ENCODE data around the gene TUBGCP2.

DNA sequence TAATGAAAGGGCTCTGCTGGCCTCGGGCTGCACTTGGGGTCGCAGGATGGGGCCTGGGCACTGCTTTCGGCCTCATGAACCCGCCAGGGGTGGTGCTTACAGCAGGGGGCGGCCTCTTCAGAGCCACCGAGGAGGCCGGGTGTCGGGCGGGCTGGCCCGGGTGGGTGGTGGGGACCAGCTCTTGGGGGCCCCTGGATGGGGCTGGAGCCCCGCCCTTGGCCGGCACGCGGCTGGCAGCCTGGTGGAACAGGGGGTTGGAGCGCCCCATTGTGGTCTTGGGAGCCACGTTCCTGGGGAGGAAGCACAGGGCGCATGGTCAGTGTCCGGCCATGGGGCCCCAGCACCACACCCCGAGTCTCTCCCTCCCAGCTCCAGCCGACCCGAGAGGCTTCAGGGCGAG lies 40.8 kb downstream of the TUBGCP2 start:
- TF ChIP-seq, protein P1, sequence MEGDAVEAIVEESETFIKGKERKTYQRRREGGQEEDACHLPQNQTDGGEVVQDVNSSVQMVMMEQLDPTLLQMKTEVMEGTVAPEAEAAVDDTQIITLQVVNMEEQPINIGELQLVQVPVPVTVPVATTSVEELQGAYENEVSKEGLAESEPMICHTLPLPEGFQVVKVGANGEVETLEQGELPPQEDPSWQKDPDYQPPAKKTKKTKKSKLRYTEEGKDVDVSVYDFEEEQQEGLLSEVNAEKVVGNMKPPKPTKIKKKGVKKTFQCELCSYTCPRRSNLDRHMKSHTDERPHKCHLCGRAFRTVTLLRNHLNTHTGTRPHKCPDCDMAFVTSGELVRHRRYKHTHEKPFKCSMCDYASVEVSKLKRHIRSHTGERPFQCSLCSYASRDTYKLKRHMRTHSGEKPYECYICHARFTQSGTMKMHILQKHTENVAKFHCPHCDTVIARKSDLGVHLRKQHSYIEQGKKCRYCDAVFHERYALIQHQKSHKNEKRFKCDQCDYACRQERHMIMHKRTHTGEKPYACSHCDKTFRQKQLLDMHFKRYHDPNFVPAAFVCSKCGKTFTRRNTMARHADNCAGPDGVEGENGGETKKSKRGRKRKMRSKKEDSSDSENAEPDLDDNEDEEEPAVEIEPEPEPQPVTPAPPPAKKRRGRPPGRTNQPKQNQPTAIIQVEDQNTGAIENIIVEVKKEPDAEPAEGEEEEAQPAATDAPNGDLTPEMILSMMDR (IDR thresholded peaks at IDR 0.05): no peak
- no peak for TF ChIP-seq POLR2A (IDR thresholded peaks at IDR 0.05)

Measured in testis (tissue), 2 donors.